HG02588 (cell line): ENCODE measurements around the gene GGA1.
"Not testable (repeated sequence)": the region's sequence is repeated elsewhere in the genome, so short reads cannot be mapped to it uniquely, and the experiment has no call there.

ENCODE experiments used
- ATAC-seq: cut with Tn5 transposase; IDR thresholded peaks from one replicate; pipeline ENCODE4 v1.9.1; 2021; ENCODE audit warnings: mild to moderate bottlenecking, moderate library complexity; ENCODE audit not compliant: unreplicated experiment

Gene GGA1

DNA sequence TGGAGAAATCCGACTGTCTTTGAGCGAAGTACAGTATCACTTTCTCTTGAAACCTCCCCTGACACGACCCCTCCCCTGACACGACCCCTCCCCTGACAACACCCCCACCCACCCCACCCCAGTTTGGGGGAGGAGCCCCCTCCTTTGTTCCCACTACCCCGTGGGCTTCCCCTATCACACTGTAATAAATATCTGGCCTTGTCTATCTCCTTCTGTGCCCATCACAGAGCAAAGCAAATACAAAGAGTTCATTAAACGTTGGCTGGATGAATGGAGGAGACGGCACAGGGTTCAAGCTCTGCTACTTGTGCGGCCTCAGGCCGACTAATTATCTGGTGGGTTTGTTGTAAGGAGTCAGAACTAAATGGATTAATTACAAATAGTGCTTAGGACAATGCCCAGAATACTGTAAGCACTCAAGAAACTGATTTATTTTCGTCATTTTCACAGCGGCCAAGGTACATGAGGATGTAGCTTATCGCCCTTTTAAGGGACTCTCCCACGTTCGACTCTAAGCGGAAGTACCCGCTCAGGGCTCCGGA is 628 bp upstream of the GGA1 start:
- ATAC-seq = no peak

DNA sequence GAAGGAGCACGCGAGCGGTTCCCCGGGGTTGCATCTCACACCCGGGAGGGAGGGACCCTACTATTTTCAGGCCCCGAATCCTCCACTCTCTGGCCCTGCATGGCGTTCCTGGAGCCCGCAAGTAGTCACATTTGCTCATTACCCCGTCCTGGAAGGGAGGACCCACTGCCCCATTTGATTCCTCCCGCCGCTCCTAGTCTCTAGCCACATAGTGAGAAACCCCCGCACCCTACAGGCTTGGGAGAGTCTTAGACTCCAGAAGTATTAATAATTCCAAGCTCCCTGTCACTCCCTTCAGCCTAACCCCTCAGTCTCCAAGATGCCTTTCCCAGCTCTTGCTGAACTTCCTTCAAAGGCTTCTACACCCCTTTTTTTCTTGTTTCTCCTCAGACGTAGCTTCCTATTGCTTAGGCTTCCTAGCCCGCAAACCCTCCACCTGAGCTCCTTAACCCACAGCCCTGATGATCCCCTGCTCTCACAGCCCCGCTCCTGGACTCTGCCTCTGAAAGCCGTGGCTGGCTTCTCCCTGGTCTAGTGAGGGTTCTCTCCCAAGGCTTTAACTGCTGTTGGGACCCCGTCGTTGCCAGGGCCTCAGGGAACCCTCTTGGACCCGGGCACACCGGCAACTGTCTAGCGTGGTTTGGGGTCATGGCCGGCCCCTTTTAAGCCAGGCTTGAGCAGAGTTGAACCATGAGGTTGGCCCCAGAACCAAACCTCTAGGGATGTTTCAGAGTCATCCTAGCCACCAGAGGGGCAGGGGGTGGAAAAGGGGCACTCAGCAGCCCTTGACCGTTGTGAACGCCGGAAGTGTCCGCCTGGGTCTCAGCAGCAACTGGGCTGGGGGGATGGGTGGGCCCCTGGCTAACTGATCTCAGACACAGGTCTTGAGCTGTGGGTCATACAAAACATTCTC is 862 bp downstream of the GGA1 start:
- ATAC-seq = no peak

DNA sequence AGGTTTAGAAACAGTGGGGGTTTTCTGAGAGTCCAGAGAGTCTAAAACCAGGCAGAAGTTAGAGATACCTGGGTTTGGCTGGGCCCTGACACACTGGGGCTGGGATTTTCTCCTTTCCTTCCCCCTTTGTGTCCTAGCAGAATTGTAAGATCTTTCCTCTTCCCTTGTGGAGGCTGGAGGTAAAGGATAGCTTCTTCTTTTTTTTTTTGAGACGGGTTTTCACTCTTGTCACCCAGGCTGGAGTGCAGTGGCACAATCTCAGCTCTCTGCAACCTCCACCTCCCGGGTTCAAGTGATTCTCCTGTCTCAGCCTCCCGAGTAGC is 1.5 kb downstream of the GGA1 start:
- not testable (repeated sequence) for ATAC-seq

DNA sequence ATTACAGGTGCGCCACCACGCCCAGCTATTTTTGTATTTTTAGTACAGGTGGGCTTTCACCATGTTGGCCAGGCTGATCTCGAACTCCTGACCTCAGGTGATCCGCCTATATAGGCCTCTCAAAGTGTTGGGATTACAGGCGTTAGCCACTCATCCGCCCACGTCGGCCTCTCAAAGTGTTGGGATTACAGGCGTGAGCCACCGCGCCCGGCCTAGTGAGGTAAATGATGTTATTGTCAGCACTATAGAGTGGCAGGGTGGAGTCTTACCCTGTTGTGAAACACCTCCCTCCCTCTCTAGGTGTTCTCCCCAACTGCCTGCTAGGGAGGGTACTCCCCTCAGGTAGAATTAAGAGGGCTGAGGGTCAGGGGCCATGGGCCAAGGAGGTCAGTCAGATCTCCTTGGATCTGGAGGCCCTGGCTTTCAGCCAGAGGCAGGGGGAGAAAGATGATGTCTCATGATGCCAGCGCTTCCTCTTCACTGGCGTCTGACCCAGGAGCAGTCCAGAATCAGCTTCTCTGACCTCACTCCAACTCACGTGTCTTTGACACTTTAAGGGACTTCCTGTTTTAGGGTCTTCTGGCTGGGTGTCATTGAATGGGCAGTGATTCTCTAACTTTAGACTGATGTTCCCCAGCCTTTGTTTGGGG is 2.0 kb downstream of the GGA1 start:
- ATAC-seq = no peak

DNA sequence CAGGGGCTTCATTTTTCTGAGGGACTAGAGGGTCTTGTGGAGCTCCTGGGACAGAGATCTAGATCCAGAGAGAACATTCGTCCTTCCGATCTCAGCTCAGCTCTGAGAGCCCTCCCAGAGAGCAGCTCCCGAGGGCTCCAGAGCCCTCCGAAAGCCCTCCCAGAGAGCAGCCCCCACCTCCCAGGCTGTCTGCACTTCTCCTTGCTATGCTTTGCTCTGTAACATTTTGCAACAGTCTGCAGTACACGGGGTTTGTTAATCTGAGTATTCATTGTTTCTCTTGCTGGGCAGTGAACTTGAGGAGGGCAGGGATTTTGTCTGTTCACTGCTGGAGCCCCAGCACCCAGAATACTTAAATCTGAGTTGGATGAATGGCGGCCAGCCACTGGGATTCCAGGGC is 2.6 kb downstream of the GGA1 start:
- ATAC-seq = no peak

DNA sequence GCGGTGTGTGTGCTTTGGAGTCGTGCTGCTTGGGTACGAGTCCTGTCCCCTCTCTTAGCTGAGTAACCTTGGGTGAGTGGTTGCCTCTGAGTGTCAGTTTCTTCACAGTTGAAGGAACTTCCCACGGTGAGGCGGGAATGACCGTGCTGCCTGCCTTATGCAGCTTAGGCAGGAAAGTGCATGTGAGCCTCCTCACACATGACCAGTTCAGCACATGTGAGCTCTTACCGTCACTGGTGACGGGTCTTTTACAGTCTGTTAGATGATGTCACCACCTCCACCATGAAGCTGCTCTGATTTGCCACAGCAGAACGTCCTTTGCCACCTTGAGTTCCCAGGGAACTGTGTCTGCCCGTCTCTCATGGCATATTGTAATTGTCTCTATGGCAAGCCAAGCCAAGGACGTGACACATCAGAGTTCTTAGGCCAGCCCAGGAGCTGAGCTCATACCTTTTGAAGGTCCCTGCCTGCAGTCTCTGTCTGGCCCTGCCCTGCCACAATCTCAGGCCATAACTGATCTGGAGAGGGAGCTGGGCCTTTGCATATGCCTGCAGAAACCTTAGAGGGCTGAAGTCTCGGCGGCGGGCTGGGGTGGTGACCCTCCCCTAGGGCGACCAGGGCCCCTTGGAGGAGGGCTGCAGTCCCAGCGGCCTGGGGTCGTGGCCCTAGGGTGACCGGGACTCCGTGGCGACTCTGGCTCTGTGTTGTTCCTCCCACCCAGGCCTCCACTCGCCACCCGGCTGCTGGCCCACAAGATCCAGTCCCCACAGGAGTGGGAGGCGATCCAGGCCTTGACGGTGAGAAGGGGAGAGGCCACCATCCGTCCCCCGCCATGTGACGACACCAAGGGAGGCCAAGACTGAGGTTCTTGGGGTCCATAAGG is 7.8 kb downstream of the GGA1 start:
- no peak for ATAC-seq

DNA sequence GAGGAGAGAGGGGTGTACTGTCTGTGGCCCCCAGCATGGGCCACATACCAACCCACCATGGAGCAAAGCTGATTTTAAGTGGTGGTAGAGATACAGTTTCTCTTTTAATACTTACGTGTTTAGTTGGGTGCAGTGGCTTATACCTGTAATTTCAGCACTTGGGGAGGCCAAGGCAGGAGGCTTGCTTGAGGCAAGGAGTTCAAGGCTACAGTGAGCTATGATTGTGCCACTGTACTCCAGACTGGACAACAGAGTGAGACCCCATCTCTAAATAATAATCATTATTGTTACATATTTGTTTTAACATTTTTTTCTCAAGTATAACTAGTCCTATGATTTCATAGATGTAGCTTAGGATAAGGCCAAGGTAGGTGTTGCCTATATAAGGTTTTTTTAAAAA is 8.8 kb downstream of the GGA1 start:
- no peak for ATAC-seq

DNA sequence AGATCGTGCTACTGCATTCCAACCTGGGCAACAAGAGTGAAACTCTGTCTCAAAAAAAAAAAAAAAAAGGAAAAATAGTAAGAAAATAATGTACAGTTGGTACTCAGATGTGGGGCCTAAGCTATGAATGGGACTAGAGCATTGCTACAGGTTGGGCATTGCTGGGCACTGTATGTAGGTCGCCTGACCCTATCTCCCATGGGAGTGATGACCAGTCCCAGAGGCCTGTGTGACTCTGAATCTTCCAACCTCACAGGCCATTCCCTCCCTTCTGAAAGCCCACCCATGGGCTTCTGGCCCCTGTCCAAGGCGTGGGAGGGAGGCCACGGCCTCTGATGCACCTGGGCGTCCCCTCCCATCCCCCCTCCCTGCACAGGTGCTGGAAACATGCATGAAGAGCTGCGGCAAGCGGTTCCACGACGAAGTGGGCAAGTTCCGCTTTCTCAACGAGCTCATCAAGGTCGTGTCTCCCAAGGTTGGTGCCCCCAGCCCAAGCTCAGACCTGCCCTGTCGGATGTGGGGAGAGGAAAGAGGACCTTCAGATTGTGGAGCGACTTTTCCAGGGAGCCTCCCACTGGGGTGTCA is 9.5 kb downstream of the GGA1 start:
- no peak for ATAC-seq

DNA sequence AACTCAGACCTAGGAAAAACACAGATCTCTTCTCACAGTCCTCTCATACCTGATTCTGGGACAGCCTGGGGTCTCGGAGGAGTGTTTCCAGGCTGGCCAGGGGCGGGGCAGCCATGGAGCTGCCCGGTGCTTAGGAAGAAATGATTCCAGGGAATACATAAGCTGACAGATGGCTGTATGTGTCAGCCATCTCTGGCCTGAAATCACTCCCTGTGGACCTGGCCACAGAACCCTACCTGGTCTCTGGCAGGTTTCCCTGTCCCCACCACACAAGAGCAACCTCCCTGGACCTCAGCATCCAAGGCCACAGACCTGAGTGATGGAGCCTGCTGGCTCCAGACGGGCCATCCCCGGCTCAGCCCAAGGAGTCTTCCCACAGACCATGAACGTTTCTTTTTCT is 10.0 kb downstream of the GGA1 start:
- no peak for ATAC-seq

DNA sequence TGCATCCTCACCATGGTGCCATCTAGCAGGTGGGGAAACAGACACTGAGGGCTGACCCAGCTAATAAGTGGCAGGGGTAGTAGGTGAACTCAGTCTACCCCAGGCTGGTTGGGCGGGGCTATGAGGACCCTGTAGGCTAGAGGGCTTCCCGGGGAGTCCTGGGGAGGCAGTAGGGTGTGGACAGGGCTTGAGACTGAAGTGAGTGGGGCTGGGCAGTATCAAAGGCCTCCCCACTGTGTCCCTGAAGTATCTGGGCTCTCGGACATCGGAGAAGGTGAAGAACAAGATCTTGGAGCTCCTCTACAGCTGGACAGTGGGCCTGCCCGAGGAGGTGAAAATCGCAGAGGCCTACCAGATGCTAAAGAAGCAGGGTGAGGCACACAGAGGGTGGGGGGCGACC is 11.4 kb downstream of the GGA1 start:
- ATAC-seq = no peak

DNA sequence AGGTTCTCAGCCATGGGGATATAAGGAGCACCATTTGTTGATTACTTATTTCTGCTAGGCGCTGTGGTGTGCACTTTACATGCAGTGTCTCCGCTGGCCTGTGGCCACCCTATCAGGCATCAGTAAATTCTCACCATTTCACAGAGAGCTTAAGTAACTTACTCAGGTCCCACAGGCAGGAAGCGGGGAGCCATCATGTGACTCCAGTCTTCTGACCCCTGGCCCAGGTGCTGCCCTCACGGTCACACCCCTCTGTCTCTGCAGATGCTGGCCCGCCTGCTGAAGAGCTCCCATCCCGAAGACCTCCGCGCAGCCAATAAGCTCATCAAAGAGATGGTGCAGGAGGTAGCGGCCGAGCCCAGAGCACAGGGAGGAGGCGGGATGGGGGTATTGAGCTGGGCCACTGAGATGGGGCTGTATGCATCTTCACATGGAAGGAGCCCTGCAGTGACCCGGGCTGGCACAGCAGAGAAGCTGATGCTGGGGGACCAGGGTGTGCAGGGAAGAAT is 12.8 kb downstream of the GGA1 start:
- ATAC-seq = no peak

DNA sequence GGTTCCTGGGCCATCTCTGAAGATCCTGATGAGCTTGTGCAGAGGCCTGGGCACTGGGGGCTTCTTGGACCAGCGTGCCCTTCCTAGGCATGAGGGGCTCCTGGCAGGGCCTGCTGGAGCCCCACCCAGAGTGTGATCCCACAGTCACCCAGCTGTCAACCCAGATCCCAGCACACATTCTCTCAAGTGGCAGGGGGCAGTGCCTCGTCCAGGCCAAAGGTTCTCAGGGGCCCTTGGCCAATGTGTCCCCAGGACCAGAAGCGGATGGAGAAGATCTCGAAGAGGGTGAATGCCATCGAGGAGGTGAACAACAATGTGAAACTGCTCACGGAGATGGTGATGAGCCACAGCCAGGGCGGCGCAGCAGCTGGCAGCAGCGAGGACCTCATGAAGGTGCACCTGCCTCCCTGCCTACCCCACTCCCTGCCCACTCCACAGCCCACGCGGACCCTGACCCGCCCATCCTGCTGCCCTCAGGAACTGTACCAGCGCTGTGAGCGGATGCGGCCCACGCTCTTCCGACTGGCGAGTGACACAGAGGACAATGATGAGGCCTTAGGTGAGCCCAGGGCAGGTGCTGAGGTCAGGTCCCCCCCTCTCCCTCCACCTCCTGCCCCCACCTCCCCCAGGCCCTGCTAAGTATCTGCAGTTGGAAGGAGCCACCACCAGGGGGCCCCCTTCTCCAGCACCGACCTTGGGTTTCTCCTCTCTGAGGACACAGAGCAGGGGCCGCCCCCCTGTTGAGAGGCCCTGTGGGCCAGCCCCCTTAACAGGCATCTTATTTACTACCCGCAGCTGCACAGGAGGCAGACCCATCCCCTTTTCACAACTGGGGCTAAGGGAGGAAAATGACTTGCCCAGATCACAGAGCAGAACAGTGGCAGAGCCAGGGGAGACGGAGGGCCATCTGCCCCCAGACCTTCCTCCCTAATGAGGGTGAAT is 14.7 kb downstream of the GGA1 start:
- no peak for ATAC-seq

DNA sequence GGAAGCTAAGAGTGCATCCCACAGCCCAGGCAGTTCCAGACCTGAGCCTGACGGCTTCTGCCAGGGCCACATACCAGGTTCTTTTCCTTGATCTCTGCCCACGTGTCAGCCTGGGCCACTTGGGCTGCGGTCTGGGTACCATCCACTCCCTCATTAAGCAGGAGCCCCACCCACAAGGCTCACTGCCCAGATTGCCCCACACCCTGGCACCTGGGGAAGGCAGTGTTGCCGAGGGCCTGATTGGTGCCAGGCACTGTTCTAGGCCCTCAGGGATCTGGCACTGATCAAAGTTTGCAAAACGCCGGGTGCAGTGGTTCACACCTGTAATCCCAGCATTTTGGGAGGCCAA is 15.4 kb downstream of the GGA1 start:
- ATAC-seq = no peak

DNA sequence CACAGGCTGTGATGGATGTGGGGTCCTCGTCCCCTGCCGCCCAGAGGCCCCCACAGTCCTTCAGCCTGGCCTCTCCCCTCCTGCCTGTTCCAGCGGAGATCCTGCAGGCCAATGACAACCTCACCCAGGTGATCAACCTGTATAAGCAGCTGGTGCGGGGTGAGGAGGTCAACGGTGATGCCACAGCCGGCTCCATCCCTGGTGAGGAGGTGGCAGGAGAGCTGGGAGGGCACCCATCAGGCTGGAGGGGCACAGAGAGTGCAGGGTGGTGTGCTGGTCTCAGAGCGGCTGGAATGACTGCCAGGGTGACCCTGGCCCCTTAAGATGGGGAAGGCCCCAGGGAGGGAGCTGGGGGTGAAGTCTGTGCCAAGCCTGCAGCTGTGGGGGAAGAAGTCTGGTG is 16.2 kb downstream of the GGA1 start:
- no peak for ATAC-seq

DNA sequence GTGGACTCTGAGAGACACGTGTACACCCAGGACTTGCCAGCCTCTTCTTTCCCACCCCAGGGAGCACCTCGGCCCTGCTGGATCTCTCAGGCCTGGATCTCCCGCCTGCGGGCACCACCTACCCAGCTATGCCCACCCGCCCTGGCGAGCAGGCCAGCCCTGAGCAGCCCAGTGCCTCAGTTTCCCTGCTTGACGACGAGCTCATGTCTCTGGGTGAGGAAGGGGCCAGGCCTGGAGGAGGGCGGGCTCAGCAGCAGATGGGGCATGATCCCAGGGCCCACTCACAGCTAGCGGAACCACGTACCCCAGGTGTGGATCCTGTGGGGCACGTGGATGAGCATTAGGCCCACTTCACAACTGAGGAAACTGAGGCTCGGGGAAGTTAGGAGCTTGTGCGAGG is 17.1 kb downstream of the GGA1 start:
- no peak for ATAC-seq

DNA sequence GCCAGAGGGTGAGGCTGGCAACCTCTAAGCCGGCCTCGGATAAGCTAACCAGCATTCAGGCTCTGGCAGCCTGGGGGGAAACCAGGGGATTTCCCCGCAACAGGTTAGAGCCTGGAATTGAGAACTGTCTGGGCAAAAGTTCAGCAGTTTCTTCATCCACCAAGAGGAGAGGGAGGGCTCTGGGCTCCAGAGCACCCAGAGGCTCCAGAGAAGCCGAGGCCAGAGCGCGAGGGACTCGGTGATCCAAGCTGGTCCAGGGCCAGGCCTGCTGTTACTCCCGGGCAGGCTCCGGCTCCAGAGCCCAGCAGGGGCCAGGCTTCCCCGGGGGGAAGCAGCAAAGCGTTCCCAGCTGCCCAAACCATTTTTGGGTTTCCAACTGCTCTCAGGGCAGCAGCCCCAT is 17.5 kb downstream of the GGA1 start:
- ATAC-seq = no peak

DNA sequence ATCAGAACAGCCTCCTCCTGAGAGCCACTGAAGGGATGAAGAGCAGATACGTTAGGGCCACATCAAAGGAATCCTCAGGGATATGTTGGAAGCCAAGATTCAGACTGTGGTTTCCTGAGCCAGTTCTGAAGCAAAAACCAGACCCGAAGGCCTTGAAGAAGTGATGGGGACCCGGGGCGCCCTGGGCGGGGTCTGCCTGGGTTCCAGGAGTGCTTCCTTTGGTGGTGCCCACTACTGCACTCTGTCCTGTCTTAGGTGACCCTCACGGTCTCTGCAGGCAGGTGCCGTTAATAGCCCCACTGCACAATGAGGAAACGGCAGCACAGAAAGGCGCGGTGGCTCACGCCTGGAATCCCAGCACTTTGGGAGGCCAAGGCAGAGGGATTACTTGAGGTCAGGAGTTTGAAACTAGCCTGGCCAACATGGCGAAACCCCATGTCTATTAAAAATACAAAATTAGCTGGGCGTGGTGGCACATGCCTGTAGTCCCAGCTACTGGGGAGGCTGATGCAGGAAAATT is 18.0 kb downstream of the GGA1 start:
- no peak for ATAC-seq

DNA sequence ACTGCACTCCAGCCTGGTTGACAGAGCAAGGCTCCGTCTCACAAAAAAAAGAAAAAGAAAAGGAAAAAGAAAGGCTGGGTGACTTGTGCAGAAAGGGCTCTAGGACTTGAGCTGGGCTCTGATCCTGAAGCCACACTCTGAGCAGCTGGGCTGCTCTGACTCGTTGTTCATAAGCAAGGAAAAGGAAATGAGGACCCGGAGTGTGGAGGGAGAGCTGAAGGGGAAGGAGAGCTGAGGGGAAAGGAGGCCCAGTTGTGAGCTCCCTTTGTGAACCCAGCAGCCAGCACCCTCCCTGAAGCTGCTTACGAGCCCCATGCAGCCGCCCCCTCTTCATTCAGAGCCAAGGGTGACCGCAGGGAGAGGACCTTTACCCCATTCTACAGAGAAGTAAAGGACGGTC is 18.5 kb downstream of the GGA1 start:
- ATAC-seq = no peak

DNA sequence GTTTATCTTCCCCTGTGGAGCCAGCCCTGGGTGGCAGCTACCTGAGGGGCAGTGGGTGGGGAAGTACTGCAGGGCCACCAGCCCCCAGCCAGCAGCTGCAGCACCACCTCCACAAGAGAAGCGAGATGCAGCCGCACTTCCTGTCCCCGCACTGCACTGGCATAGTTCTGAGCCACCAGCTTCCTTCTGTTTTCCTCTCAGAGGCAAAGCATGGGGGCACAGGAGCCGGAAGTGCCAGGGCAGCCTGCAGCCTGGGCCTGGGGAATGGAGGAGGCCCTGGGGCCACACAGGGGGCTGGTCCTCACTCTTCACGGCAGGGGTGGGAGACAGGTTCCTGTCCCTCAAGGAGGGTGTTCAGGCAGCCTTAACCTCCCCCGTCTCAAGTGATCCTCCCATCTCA is 18.9 kb downstream of the GGA1 start:
- no peak for ATAC-seq

DNA sequence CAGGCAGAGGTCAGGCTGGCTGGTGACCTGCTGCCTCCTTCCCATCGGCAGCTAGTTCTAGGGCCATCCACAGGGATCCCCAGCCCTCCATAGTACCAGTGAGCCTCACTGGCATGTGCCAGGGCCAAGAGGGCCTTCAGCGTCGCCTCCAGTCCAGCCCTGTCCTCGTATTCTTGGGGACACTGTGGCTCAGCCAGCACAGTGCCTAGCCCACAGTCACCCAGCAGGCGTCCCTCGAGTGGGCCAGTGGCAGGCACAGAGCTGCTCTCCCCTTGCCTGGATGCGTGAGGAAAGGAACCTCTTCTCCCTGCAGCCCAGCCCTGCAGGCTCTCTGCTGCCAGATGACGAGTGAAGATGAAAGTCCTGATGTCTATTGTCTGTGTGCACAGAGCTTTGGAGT is 20.2 kb downstream of the GGA1 start:
- no peak for ATAC-seq
